ENCODE results near the gene SIRPA.

GRCh38 chr20:1935696-1936366 is 40.6 kb downstream of the SIRPA start:
- no peak for TF ChIP-seq CTCF (IDR thresholded peaks at IDR 0.05; ENCODE audit: poor library complexity)
- no peak for TF ChIP-seq EZH2 (IDR thresholded peaks at IDR 0.05; ENCODE audit: borderline replicate concordance)
- no peak for TF ChIP-seq EZH2phosphoT487 (IDR thresholded peaks at IDR 0.05; ENCODE audit: low read depth, severe bottlenecking, unreplicated experiment)
